GM12874 (cell line): ENCODE results near the gene DPF3.

Source experiments
- TF ChIP-seq, protein P1 (sequence below): IDR thresholded peaks from 2 replicates; pipeline ENCODE4 v1.5.1; 2011; ENCODE audit warnings: low read depth, mild to moderate bottlenecking, control low read depth, low read length, moderate library complexity; ENCODE audit not compliant: insufficient read depth

The DPF3 gene

DNA sequence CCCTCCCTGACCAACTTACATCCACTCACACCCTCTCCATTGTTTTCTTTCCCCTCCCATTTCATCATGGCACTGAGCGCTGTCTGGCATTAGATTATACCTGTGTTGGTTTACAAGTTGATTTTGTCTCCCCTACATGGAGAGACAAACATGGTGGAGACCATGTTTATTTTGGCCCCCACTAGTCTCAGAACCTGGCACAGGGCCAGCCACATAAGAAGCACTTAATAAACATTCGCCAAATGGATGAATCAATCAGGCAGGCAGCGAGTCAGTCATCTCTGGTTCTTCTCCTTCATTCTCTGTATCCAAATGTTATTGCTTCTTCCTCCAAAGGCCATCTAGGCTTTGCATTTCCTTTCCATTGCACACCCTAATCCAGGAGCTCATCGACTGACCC, 177.4 kb downstream of the DPF3 start:
- TF ChIP-seq, protein P1, sequence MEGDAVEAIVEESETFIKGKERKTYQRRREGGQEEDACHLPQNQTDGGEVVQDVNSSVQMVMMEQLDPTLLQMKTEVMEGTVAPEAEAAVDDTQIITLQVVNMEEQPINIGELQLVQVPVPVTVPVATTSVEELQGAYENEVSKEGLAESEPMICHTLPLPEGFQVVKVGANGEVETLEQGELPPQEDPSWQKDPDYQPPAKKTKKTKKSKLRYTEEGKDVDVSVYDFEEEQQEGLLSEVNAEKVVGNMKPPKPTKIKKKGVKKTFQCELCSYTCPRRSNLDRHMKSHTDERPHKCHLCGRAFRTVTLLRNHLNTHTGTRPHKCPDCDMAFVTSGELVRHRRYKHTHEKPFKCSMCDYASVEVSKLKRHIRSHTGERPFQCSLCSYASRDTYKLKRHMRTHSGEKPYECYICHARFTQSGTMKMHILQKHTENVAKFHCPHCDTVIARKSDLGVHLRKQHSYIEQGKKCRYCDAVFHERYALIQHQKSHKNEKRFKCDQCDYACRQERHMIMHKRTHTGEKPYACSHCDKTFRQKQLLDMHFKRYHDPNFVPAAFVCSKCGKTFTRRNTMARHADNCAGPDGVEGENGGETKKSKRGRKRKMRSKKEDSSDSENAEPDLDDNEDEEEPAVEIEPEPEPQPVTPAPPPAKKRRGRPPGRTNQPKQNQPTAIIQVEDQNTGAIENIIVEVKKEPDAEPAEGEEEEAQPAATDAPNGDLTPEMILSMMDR: no peak

DNA sequence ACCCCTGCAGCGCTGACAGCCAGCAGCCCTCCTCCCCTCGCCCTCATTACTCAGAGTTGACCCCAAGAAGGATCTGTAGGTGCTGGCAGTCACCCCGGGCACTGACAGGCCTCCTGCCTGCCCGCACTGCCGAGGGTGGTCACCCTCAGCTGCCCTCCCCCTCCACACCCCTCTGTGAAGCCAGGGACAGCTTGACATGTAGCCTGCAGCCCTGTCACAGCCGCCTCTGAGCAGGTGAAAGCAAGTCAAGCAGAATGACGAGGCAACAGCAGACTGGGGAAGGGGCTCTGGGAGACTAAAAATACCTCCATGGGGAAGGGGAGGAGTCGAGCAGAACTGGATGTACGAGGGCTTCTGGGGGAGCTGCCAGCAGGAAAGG, 178.1 kb downstream of the DPF3 start:
- TF ChIP-seq, protein P1: no peak

- TF ChIP-seq, protein P1: no peak
Observed at GRCh38 chr14:72715215-72715849, 178.6 kb downstream of the DPF3 start.

GRCh38 chr14:72714871-72715214, 179.1 kb downstream of the DPF3 start:
- TF ChIP-seq, protein P1: no peak

DNA sequence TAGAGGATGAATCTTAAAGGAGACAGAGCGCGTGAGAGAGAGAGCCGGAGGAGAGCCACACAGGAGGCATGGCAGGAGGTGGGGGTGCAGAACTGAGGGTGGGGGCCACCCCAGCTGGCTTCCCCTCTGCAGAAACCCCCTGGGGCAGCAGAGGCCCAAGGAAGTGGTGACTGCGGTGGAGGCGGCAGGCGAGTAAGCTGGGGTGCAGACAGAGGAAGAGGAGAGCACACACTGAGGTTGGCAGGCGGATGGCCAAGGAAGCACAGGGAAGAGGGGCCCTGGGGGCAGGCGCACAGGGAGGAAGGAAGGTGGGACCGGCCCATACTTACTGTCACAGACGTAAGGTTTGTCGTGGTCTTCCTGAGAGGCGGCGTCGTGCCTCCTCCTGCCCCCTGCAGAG, 179.8 kb downstream of the DPF3 start:
- TF ChIP-seq, protein P1: no peak

- TF ChIP-seq, protein P1: no peak
Observed at GRCh38 chr14:72711936-72712335, 182.0 kb downstream of the DPF3 start.

DNA sequence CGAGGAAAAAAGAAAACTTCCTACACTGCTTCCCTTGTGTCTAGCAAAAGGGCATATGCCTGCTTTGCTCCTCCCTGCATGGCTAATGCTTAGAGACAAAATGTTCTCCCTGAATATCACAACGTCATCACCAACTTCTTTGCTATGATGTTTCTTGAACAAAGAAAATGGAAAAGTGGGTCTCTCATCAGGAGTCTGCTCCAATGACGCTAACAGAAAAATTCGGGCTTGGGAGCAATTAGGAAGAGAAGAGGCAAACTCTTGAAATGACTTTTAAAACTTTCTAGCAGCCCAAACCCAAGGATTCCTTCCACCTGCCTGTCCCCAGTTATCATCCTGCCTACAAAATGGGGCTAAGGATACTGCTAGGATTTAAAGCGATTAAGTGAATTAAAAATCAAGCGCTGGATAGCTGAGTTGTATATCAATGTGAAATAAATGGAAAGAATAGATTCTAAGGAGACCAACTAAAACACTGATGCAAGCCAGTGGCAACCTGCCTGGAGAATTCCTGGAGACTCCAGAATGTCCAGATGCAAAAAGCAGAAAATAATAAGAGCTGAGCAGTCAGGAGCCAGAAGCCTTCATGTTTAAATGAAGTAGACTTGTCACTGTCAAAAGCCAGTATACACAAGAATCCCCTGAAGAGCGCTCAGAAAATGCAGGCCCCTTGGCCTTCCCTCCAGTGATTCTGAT, 183.8 kb downstream of the DPF3 start:
- TF ChIP-seq, protein P1: no peak
